ENCODE results near the gene PACSIN3. TPM values are rescaled to one million over a fixed set of nuclear protein-coding genes. Genes with fewer than 3 reads are reported as not detected.
"Not testable (repeated sequence)": the region's sequence is repeated elsewhere in the genome, so short reads cannot be mapped to it uniquely, and the experiment has no call there.

Gene PACSIN3
- total RNA-seq, 1 donor from 2014 or later: 59.4 TPM

DNA sequence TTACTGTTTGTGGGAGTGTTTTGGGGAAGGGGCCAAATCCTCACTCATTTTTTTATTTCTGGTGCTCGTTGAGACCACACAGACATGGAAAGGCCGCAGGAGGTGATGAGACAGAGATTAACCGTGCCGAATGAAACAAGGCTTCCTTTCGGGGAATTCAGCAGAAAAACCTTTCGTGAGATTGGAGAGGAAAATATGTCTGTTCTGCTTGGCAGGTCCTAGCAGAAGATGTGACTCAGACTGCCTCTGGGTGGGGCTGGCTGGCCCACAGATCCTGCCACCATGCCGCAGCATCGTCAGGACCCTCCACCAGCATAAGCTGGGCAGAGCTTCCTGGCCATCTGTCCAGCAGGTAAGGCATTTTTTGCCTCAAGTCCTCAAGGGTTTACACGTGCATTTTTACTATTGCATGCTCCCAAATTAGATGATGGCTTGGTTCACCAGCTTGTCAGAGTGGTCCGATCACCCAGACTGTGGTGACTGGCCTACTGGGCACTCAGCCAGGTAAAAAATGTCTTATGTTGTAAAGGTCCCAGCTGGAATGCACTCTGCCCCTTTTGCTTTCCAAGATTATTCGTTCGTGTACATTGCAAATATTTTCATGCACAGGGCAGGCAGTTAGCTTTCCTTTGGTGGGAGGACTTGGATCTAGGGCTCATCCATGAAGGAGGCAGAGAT lies 30.0 kb upstream of the PACSIN3 start:
- Histone ChIP-seq H3K27me3 (no peaks in the 10 kb centered on the region), H3K27ac (peak overlapping the region; percentile 97), H3K36me3 (peaks cover 0 to 13% of the 10 kb centered on the region in 2 donors), H3K4me1 (peaks cover 36% of the 10 kb centered on the region), H3K9me3 (no peaks in the 10 kb centered on the region), H3K4me3 (peak overlapping the region; percentile 46 to 71)
- DNase-seq (ENCODE audit: extremely low spot score in 2 of 2): no peak
- peak; percentile 22 to 55 for TF ChIP-seq POLR2AphosphoS5 (IDR thresholded peaks at IDR 0.05; ENCODE audit: insufficient read depth in 1 of 2, low read depth in 1 of 2)
- TF ChIP-seq POLR2A (IDR thresholded peaks at IDR 0.05): no peak
- intact Hi-C loops (cut with DNase I): loop anchor here (5.0 kb wide), 1 partner anchor 41 kb away; the partner anchor contains the start of gene NR1H3

DNA sequence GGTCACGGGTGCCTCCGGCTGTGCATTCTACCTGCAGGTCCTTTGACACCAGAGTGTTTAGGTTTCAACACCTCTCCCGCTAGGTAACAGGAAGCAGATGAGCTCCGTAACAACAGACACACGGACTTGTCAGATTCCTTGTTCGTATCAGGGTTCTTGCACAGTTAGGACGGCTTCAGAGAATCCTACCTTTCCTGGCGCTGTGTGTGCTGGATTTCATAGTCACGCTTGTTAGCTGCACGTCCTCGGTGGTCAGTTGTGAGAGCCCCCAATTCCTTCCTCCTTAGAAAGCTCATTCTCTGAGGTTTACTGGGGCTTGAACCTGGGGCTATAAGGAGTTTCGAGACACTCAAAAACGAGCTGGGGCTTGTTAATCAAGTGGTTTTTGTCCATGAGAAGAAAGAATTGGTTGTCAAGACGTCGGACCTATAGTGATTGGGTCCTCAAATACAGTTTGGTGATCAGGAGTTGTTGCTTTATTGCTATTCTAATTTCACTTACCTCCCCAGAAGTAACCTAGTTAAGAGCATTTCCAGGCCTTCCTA lies 29.2 kb upstream of the PACSIN3 start:
- no peak for TF ChIP-seq POLR2AphosphoS5 (IDR thresholded peaks at IDR 0.05; ENCODE audit: insufficient read depth in 1 of 2, low read depth in 1 of 2)
- no peak for TF ChIP-seq POLR2A (IDR thresholded peaks at IDR 0.05)
- intact Hi-C loops (cut with DNase I): loop anchor here (5.0 kb wide), 1 partner anchor 42 kb away; the partner anchor contains the start of gene NR1H3
- Histone ChIP-seq H3K4me3 (peak overlapping the region; percentile 46 to 71), H3K9me3 (no peaks in the 10 kb centered on the region), H3K27me3 (no peaks in the 10 kb centered on the region), H3K4me1 (peaks cover 36% of the 10 kb centered on the region), H3K27ac (peak overlapping the region; percentile 97), H3K36me3 (peaks cover 0 to 13% of the 10 kb centered on the region in 2 donors)
- DNase-seq (ENCODE audit: extremely low spot score in 2 of 2): no peak

DNA sequence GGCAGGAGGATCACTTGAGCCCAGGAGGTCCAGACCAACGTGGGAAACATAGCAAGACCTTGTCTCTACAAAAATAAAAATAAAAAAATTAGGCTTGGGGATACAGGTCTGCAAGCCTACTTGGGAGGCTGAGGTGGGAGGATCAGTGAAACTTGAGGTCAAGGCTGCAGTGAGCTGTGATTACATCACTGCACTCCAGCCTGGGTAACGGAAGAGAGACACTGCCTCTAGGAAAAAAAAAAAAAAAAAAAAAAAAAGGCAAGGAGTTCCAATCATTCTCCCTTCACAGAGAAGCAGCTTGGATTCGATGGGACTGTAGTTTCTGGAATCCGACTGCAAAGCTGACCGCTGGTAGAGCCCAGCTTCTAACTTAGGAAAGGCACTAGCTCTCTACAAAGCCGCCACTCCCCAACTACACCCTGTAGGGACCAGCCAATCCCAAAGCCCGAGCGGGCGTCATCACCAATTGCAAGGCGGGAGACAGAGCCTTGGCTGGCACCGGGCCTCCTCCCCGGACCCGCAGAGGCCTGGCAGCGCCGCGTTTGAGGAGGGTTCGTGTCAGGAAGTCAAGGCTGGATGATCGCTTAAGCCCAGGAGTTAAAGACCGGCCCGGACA lies 27.8 kb upstream of the PACSIN3 start:
- Histone ChIP-seq H3K27ac (peak overlapping the region; percentile 97), H3K27me3 (no peaks in the 10 kb centered on the region), H3K4me1 (peaks cover 36% of the 10 kb centered on the region), H3K9me3 (no peaks in the 10 kb centered on the region), H3K4me3 (peak overlapping the region; percentile 46 to 71), H3K36me3 (peaks cover 0 to 4% of the 10 kb centered on the region in 2 donors)
- intact Hi-C loops (cut with DNase I): loop anchor here (5.0 kb wide), 1 partner anchor 37 kb away; the partner anchor contains the start of gene ARFGAP2
- peak in 1 of 2 donors; percentile 96 for DNase-seq (ENCODE audit: extremely low spot score in 2 of 2)
- peak in 1 of 2 donors; percentile 7 for TF ChIP-seq POLR2AphosphoS5 (IDR thresholded peaks at IDR 0.05; ENCODE audit: insufficient read depth in 1 of 2, low read depth in 1 of 2)
- TF ChIP-seq, protein P1, sequence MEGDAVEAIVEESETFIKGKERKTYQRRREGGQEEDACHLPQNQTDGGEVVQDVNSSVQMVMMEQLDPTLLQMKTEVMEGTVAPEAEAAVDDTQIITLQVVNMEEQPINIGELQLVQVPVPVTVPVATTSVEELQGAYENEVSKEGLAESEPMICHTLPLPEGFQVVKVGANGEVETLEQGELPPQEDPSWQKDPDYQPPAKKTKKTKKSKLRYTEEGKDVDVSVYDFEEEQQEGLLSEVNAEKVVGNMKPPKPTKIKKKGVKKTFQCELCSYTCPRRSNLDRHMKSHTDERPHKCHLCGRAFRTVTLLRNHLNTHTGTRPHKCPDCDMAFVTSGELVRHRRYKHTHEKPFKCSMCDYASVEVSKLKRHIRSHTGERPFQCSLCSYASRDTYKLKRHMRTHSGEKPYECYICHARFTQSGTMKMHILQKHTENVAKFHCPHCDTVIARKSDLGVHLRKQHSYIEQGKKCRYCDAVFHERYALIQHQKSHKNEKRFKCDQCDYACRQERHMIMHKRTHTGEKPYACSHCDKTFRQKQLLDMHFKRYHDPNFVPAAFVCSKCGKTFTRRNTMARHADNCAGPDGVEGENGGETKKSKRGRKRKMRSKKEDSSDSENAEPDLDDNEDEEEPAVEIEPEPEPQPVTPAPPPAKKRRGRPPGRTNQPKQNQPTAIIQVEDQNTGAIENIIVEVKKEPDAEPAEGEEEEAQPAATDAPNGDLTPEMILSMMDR (IDR thresholded peaks at IDR 0.05): no peak
- TF ChIP-seq POLR2A (IDR thresholded peaks at IDR 0.05): peak in 1 of 2 donors; percentile 48

DNA sequence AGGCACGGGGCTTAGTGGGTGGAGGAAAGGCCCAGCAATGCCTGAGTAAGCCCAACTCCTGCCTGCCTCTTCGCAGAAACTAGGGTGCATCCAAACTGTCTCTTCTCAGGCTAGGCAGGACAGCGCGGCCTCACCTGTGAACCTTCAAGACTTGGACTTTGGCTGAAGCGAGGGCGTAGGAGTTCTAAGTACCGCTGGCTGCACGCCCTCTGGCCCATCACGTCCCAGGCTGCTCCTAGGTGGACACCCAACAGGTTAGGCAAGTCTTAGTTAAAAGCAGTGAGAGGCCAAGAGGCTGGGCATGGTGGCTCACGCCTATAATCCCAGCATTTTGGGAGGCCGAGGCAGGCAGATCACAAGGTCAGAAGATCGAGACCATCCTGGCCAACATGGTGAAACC lies 26.7 kb upstream of the PACSIN3 start:
- Histone ChIP-seq H3K9me3 (no peaks in the 10 kb centered on the region), H3K27ac (no peak overlapping the region), H3K27me3 (no peaks in the 10 kb centered on the region), H3K4me1 (peaks cover 33% of the 10 kb centered on the region), H3K36me3 (no peaks in the 10 kb centered on the region), H3K4me3 (no peak overlapping the region)
- TF ChIP-seq POLR2A (IDR thresholded peaks at IDR 0.05): no peak
- TF ChIP-seq, protein P1 (IDR thresholded peaks at IDR 0.05): no peak
- no peak for DNase-seq (ENCODE audit: extremely low spot score in 2 of 2)
- intact Hi-C loops (cut with DNase I): loop anchor here (5.0 kb wide), 1 partner anchor 36 kb away; the partner anchor contains the start of gene ARFGAP2

DNA sequence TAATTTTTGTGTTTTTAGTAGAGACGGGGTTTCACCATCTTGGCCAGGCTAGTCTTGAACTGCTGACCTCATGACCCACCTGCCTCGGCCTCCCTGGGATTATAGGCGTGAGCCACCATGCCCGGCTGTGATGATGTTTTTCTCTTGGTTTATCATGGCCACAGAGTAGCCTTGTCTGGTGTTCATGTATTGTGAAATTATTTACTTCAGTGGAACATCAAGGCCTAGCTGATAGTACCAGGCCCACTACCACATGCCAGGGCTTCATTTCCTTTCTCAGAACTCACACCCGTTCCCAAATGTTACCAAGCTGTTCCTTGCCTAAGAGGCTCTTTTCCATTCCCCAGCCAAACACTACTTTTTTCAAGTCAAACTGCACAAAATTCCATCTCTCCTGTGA lies 22.4 kb upstream of the PACSIN3 start:
- DNase-seq (ENCODE audit: extremely low spot score in 2 of 2): no peak
- H3K9me3 ChIP-seq: no peaks in the 10 kb centered on the region
- TF ChIP-seq POLR2A (IDR thresholded peaks at IDR 0.05) (no peak), POLR2AphosphoS5 (IDR thresholded peaks at IDR 0.05; ENCODE audit: insufficient read depth in 1 of 2, low read depth in 1 of 2) (no peak)
- TF ChIP-seq, protein P1 (IDR thresholded peaks at IDR 0.05): no peak
- H3K4me1 ChIP-seq: peaks cover 3% of the 10 kb centered on the region
- H3K27me3 ChIP-seq: no peaks in the 10 kb centered on the region
- no peaks in the 10 kb centered on the region for H3K36me3 ChIP-seq
- no peak overlapping the region for H3K27ac ChIP-seq
- no peak overlapping the region for H3K4me3 ChIP-seq
- intact Hi-C loops (cut with DNase I): no loop called here

DNA sequence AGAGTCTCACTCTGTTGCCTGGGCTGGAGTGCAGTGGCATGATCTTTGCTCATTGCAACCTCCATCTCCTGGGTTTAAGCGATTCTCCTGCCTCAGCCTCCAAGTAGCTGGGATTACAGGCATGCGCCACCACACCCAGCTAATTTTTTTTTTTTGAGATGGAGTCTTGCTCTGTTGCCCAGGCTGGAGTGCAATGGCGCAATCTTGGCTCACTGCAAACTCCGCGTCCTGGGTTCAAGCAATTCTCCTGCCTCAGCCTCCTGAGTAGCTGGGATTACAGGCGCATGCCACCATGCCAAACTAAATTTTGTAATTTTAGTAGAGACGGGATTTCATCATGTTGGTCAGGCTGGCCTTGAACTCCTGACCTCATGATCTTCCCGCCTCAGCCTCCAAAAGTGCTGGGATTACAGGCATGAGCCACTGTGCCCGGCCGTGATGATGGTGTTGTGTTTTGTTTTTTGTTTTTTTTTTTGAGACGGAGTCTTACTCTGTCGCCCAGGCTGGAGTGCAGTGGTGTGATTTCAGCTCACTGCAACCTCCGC lies 21.8 kb upstream of the PACSIN3 start:
- H3K27me3 ChIP-seq; H3K4me3 ChIP-seq; H3K9me3 ChIP-seq; H3K27ac ChIP-seq; H3K36me3 ChIP-seq; DNase-seq (ENCODE audit: extremely low spot score in 2 of 2); intact Hi-C loops (cut with DNase I); H3K4me1 ChIP-seq: not testable (repeated sequence)

Data from vagina (tissue), 2 donors.